SKM-1 (cell line): ENCODE measurements around the gene ZNRF2.
A peak's percentile ranks its signal among the peaks of the same experiment; 100 is the strongest.
"Not testable (repeated sequence)": the region's sequence is repeated elsewhere in the genome, so short reads cannot be mapped to it uniquely, and the experiment has no call there.

ENCODE experiments used
- DNase-seq: peaks from one replicate; lab custom pipeline; 2025; ENCODE audit not compliant: unreplicated experiment; lab: John Stamatoyannopoulos, UW

The ZNRF2 gene

GRCh38 chr7:30260246-30260768 is 24.1 kb upstream of the ZNRF2 start:
- DNase-seq: no peak

- no peak for DNase-seq
Observed at GRCh38 chr7:30263090-30263710, 21.2 kb upstream of the ZNRF2 start.

GRCh38 chr7:30264052-30264451 is 20.3 kb upstream of the ZNRF2 start:
- DNase-seq: no peak

DNA sequence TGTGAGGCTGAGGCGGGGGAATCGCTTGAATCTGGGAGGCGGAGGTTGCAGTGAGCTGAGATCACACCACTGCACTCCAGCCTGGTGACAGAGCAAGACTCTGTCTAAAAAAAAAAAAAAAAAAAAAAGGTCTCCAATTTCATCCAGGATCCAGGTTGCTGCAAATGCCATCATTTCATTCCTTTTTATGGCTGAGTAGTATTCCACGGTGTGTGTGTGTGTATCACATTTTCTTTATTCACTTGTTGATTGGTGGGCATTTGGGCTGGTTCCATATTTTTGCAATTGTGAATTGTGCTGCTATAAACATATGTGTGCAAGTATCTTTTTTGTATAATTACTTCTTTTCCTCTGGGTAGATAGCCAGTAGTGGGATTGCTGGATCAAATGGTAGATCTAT is 19.2 kb upstream of the ZNRF2 start:
- DNase-seq: not testable (repeated sequence)

DNA sequence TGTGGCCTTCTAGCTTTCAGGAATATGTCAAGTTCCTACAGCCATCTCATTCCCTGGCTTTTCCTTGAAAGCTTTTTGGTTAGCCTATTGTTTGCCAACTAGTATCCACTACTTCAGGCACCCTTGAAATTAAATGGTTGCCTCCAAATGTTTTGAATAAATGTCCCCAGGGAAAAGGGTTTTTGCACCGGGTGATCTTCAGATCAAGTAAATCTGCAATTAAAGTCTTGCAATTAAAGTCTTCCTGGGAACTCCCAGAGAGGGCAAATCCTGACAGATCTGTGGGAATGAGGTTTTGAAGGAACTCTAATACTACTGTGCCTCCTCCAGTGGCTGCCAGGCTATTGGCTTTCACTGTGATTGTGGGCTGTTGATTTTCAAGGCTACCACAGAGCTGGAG is 17.7 kb upstream of the ZNRF2 start:
- no peak for DNase-seq

DNA sequence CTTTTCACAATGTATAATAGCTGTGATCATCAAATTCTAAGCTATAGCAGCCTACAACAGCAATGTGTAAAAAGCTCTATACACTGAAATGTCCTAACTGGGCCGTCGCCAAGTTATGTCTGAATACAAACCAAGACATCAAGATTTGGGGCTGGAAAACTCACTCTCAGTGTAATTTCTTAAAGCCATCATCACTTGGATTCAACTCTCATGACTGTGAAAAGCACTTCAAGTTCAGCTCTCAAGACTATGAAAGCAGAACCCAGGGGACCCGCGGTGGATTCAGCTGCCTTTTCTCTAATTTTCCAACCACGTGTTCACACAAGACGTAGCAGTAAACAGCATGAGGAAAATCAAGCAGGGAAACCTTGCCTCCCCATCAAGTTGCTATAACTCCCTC is 15.8 kb upstream of the ZNRF2 start:
- no peak for DNase-seq

DNA sequence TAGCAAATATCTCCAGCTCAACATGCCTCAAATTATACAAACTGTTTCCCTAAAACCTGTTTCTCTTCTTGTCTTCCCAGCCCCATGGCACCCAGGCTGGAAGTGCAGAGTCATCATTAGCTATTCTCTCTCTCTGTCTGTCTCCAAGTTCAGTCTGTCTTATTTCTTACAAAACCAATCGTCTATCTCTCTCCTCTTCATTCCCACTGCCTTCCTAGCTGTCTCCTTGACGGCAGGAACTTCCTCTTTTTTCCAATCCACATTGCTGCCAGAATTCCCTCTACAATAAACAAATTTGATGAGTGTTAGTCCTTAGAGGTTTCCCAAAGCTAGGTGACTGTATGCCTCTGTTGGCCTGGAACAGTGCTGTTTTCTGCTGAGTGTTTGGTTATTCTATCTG is 14.9 kb upstream of the ZNRF2 start:
- no peak for DNase-seq

- DNase-seq: no peak
Observed at GRCh38 chr7:30270921-30271320, 13.5 kb upstream of the ZNRF2 start.

DNA sequence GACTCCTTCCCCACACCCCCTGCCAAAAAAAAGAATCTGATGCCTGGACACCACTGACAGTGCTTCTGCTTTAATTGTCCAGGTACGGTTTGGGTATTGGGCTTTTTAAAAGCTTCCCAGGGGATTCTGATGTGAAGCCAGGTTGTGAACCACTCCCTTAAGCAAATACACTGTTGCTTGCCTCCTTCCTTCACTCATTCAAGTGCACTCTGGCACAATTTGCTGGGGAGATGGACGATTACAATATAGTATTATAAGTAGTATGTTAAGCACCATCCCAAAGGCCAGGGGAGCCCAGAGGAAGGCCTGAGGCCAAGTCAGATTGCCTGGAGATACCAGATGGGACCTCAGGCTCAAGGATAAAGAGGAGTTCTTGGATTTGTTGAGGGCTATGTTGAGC is 12.3 kb upstream of the ZNRF2 start:
- DNase-seq: no peak

DNA sequence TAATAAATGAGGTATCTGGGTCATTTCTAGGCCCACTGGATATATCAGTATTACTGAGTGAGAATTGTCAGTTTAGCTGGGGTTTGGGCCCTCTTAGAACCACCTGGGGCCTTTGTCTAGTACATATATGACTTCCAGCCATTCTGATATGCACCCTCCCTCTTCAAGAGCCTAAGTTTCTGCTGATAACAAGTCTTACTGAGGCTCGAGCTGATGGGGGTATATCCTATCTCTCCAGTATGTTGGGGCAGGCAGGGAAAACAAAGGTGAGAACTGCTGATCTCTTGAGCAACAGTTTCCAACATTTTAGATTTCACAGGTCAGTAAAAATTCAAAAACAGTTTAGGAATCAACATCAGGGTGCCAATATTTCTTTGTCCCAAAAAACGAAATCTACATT is 10.8 kb upstream of the ZNRF2 start:
- DNase-seq: no peak

DNA sequence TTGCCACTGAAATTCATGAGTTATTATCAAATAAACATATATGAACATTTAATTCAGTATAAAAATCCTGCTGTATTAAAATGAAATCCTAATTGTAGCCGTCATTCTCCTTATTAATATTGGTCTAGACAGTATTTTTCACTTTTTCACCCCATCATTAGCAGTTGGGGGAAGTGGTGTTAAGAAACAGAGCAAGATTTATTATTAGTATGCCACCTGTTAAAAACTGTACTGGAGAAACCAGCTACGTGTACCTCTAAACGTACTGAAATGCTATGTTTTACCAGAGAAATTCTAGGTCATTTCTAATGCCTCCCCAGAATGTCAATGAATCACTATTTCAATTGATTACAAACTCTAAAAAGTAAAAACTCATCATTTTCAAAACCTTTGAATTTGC is 9.8 kb upstream of the ZNRF2 start:
- no peak for DNase-seq

DNA sequence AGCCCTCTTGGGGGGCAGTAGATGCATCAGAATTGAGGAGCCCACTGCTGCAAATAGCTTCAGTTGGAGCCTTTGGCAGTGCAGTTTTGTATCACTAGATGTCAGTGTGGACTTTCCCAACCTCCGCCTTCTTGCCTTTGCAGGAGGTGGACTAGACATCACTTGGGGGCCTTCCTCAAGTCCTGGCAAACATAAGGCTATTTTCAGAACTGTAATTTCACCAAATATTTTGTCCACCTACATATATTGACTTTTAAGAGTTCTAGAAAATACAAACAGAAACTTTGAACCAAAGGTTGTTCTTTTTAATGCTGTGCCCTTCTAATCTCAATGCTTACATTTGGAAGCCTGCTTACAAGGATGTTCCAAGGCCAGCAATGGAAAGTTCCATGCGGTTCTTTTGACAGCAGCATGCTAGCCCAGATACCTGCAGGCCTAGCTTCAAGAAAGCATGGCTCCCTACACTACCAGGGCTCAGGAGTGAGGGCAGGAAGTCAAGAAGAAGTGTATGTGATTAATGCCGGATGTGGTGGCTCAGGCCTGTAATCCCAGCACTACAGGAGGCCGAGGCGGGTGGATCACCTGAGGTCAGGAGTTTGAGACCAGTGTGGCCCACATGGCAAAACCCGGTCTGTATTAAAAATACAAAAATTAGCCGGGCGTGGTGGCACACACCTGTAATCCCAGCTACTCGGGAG is 8.0 kb upstream of the ZNRF2 start:
- DNase-seq: peak; percentile 5

DNA sequence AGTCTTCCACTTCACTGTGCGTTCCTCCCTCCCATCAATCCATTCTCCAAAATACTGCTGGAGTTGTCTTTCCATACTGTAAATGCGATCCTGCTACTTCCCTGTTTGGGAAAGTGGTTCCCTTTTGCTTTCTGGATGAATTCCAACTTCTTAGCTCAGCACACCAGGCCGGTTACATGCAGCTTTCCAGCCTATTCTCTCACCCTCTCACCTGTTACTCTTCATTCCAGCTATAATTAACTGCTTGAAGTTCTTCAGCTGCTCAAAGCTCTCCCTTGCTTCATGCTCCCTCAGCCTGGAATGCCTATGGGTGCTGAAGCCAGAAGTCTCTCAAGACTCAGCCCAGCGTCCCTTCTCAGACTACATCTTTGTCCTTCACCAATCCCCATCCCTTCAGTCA is 6.0 kb upstream of the ZNRF2 start:
- no peak for DNase-seq

DNA sequence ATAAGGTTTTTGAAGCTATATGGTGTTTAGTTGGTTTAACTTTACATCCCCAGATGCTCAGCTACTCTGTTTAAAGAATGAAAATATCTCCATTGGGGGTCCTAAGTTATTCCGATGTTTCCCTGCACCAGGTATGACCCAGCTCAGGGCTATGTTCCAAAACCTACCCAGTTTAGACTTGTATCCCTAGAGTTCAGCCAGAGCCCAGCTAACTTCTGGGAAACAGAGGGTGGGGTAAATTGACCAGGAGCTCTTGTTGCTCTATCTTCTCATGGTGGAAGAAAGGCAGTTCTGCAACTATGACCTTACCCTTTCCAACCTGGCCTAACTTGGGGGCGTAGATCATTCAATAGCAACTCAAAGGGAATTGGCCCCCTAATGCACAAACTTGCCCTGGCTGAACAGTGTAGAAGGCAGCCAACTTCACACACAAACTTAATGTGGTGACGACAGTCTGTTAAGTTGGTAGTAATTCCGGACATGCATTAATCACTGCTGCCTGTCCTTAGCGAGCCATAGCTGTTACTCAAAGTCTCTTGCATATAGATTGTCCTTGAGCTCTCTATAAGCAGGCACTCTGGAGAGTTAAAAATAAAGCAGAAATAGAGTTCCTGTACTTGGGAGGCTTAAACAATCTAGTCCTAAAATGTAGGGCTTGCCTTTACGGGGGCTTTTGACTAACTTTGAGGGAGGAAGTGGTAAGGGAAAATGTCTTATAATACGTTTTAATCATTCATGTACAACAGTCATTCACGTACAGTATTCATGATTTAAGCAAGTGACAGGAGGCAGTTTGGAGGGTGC is 5.3 kb upstream of the ZNRF2 start:
- no peak for DNase-seq

DNA sequence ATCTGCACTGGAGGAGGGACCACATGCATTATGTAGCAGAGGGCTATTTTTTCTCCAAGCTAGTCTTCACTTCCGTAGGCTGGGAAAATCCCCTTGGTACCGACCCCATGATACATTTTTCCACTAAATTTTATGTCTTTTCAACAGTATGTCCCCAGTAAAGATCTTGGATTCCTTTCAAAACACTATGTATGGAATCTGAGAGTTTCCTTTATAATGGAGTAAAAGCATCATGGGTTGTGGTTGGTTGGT is 4.8 kb upstream of the ZNRF2 start:
- no peak for DNase-seq

DNA sequence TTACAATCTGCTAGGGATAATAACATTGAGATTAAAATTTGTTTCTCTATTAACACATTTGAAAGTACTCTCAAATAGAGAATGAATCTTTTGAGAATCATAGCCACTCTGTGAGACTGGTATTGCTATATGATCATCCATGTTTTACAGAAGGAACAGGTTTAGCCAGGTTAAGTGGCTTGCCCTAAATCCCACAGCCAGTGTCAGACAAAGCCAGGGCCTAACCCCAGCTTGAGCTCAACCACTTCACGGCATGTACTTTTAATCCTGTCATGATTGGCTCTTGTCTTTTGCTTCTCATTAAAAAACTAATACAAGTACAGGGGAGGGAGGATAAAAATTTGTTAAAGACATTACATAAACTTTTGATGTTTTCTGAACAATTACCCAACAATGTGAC is 3.8 kb upstream of the ZNRF2 start:
- DNase-seq: no peak

DNA sequence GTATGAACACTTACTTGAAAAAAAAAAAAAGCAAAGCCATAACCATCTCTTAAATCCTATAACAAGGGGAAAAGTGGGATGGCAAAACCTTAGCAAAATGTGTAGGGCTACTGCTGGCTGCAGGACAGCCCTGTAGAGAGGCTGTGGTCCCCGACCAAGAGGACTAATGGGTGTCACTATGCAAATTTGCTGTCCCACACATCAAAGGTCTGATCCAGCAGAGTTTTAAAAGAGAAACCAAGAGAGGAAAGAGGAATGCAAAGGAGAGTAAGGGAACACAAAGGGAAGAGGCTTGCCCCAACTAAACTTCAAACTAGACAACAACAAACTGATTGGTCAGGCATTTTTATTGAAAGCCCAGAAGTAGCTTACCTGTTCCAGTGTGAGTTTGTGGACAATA is 3.1 kb upstream of the ZNRF2 start:
- DNase-seq: no peak

GRCh38 chr7:30281791-30282190 is 2.6 kb upstream of the ZNRF2 start:
- no peak for DNase-seq

GRCh38 chr7:30282735-30283134 is 1.7 kb upstream of the ZNRF2 start:
- no peak for DNase-seq

GRCh38 chr7:30285067-30285535 is 704 bp downstream of the ZNRF2 start:
- no peak for DNase-seq

DNA sequence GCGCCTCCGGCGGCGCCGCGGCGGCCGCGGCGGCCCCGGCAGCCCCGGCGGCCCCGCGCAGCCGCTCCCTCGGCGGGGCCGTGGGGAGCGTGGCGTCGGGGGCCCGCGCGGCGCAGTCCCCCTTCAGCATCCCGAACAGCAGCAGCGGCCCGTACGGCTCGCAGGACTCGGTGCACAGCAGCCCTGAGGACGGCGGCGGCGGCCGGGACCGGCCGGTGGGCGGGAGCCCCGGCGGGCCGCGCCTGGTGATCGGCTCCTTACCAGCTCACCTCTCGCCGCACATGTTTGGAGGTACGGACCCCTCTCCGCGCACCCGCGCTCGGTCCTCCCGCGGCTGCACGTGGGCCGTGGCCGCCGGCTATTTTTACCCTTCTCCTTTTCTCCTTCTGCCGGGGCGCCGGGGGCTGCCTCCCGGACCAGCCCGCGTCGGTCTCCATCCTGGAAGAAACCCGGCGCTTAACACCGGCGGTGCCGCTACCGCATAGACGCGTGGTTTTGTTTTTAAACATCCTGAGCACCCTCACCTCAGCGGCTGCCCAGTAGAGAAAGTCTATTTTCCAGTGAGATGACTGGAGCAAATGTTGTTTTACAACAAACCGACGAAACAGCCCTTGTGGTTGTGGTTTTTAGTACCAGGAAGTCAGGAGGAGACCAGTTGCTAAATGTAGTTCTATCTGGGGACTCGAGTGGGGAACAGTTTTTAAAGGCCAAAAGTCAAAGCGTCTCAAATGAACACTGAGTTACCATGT is 1.3 kb downstream of the ZNRF2 start:
- peak; percentile 88 for DNase-seq

GRCh38 chr7:30286749-30287148 is 2.4 kb downstream of the ZNRF2 start:
- no peak for DNase-seq
